CD4-positive, alpha-beta memory T cell (primary cell): ENCODE measurements around the gene EXO1. TPM values are rescaled to one million over a fixed set of nuclear protein-coding genes. Genes with fewer than 3 reads are reported as not detected.
"Not testable (repeated sequence)": the region's sequence is repeated elsewhere in the genome, so short reads cannot be mapped to it uniquely, and the experiment has no call there.

Experiments
- CTCF ChIA-PET: fragments of 350-600 bp; sonication (Branson Sonifier 250); formaldehyde crosslinking; loops from one replicate; lab custom pipeline; 2021; ENCODE audit warnings: inconsistent platforms; ENCODE audit not compliant: partially characterized antibody; lab: Charles Lee
- POLR2A ChIA-PET: fragments of 350-600 bp; sonication (Branson Sonifier 250); formaldehyde crosslinking; loops from one replicate; lab custom pipeline; 2021; ENCODE audit not compliant: partially characterized antibody; lab: Charles Lee
- DNase-seq, 5 donors: peaks; one replicate each; pipeline versions ENCODE4 v3.0.0 to v3.0.0-alpha.2; 2020 to 2022; ENCODE audit warnings: mixed read lengths in 1 of 5
- H3K27ac ChIP-seq: one replicate; pipeline ENCODE4 v1.7.0; 2013; ENCODE audit warnings: low read depth, low read length
- H3K27me3 ChIP-seq: 2 replicates; pipeline ENCODE4 v1.7.0; 2013; ENCODE audit warnings: mild to moderate bottlenecking, low read length, moderate library complexity; ENCODE audit not compliant: insufficient read depth
- H3K36me3 ChIP-seq: 2 replicates; pipeline ENCODE4 v1.7.0; 2013; ENCODE audit warnings: mild to moderate bottlenecking, low read length, moderate library complexity; ENCODE audit not compliant: insufficient read depth
- H3K4me1 ChIP-seq: 2 replicates; pipeline ENCODE4 v1.7.0; 2013; ENCODE audit warnings: mild to moderate bottlenecking, low read length, moderate library complexity; ENCODE audit not compliant: insufficient read depth
- H3K4me3 ChIP-seq, 2 donors: one replicate each; pipeline ENCODE4 v1.7.0; 2013; ENCODE audit warnings: low read length in 2 of 2, mild to moderate bottlenecking in 1 of 2
- H3K9me3 ChIP-seq, 2 donors: one replicate each; pipeline ENCODE4 v1.7.0; 2013; ENCODE audit warnings: low read length in 2 of 2, control low read depth in 1 of 2; ENCODE audit not compliant: control insufficient read depth in 1 of 2
- H3K27ac Mint-ChIP-seq, 7 donors: one replicate each; pipeline ENCODE4 v1.8.0; 2020 to 2021; ENCODE audit warnings: mixed read lengths in 7 of 7, mild to moderate bottlenecking in 6 of 7, inconsistent platforms in 3 of 7, moderate library complexity in 3 of 7
- H3K27me3 Mint-ChIP-seq, 2 donors: one replicate each; pipeline ENCODE4 v1.8.0; 2020 to 2021; ENCODE audit warnings: mixed read lengths in 2 of 2
- H3K36me3 Mint-ChIP-seq, 2 donors: one replicate each; pipeline ENCODE4 v1.8.0; 2020 to 2021; ENCODE audit warnings: mixed read lengths in 2 of 2, inconsistent platforms in 1 of 2, mild to moderate bottlenecking in 1 of 2
- H3K4me1 Mint-ChIP-seq, 4 donors: one replicate each; pipeline ENCODE4 v1.8.0; 2020 to 2021; ENCODE audit warnings: mixed read lengths in 4 of 4, mild to moderate bottlenecking in 1 of 4
- H3K4me3 Mint-ChIP-seq, 8 donors: one replicate each; pipeline ENCODE4 v1.8.0; 2020 to 2021; ENCODE audit warnings: mixed read lengths in 8 of 8, mild to moderate bottlenecking in 7 of 8, moderate library complexity in 6 of 8, inconsistent platforms in 3 of 8
- H3K9me3 Mint-ChIP-seq, 8 donors: one replicate each; pipeline ENCODE4 v1.8.0; 2020 to 2021; ENCODE audit warnings: mixed read lengths in 8 of 8, mild to moderate bottlenecking in 5 of 8, inconsistent platforms in 3 of 8, moderate library complexity in 1 of 8
- intact Hi-C: fragments of 100-400 bp; cut with micrococcal nuclease; formaldehyde crosslinking; loops from one replicate; pipeline ENCODE4 v1.15.1; 2023
- polyA plus RNA-seq, 2 donors: library from polyadenylated mRNA; unstranded; fragments of 300-500 nt; fragmentation: Illumina TruSeq; gene quantifications; one replicate each; pipeline ENCODE4 v1.2.3, GENCODE V29; 2021
- total RNA-seq, 2 experiments: library from RNA; stranded (reverse); gene quantifications; one replicate each; pipeline ENCODE4 v1.2.3, GENCODE V29; 2021

Gene EXO1
- total and polyA plus RNA-seq, 4 experiments from 2014 or later, result 0.41 to 0.44 TPM; not detected in 2

DNA sequence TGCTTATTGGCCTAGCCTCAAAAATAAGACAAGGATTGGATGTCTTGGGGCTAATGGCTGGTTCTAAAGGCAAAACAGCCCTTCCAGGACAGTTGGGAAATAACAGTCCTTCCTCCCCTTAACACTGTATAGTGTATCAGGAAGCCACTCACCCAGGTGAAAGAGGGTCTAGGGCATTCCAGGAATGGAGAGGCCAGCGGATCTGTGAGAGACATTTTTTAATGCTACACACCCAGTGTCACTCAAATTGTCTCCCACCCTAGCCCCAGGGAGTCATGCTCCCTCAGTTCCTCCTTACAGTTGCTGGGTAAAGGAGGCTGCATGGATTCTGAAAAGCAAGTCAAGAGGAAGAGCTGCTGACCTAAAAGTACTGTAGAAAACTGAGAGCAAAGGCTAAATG, 24.1 kb upstream of the EXO1 start:
- Mint-ChIP-seq H3K9me3 (no peaks in the 10 kb centered on the region), H3K27ac (peak overlapping the region in 1 of 7 donors; percentile 23), H3K4me1 (no peaks in the 10 kb centered on the region), H3K27me3 (no peaks in the 10 kb centered on the region), H3K4me3 (no peak overlapping the region), H3K36me3 (no peaks in the 10 kb centered on the region)
- Histone ChIP-seq H3K27me3 (no peaks in the 10 kb centered on the region), H3K4me1 (no peaks in the 10 kb centered on the region), H3K36me3 (no peaks in the 10 kb centered on the region), H3K27ac (no peak overlapping the region), H3K4me3 (no peak overlapping the region), H3K9me3 (no peaks in the 10 kb centered on the region)
- intact Hi-C loops, result no loop called here
- CTCF ChIA-PET, result no interaction called here
- POLR2A ChIA-PET, result no interaction called here
- no peak for DNase-seq

DNA sequence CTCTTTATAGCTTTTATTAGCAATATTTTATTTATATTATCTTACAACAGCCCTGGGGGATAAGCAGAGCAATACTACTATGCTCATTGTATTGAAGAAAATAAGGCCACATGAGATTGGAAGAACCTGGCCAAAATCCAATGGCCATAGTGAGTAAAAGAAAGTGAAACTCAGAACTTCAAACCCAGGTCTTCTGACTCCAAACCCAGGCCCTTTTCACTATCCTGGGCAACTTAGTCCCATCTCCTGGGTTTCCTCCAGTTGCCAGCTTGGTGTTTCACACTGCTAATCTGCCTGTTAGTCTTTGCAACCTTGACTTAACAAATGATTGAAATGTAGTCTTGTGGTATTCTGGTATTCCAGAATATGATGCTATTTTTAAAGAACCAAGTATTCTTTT, 22.4 kb upstream of the EXO1 start:
- no peak for DNase-seq
- Histone ChIP-seq H3K9me3 (no peaks in the 10 kb centered on the region), H3K27me3 (no peaks in the 10 kb centered on the region), H3K4me3 (no peak overlapping the region), H3K4me1 (no peaks in the 10 kb centered on the region), H3K27ac (no peak overlapping the region), H3K36me3 (no peaks in the 10 kb centered on the region)
- intact Hi-C loops, result no loop called here
- Mint-ChIP-seq H3K27me3 (peaks cover 0 to 4% of the 10 kb centered on the region in 2 donors), H3K27ac (no peak overlapping the region), H3K36me3 (no peaks in the 10 kb centered on the region), H3K4me1 (no peaks in the 10 kb centered on the region), H3K9me3 (no peaks in the 10 kb centered on the region), H3K4me3 (no peak overlapping the region)
- POLR2A ChIA-PET, result no interaction called here
- CTCF ChIA-PET, result interaction anchor here (0.7 kb wide), 1 partner anchor 258 kb away, joined by 5 read pairs; no protein-coding TSS in a partner anchor

DNA sequence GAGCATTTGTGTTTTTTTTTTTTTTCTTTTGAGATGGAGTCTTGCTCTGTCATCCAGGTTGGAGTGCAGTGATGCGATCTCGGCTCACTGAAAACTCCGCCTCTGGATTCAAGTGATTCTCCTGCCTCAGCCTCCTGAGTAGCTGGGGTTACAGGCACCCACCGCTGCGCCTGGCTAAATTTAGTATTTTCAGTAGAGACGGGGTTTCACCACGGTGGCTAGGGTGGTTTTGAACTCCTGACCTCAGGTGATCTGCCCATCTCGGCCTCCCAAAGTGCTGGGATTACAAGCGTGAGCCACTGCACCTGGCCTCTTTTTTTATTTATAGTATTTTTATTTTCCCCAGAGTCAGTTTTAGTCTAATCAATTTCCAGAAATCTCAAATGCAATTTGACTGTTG, 21.4 kb upstream of the EXO1 start:
- H3K27me3 Mint-ChIP-seq, H3K27me3 ChIP-seq, intact Hi-C loops, CTCF ChIA-PET, H3K36me3 Mint-ChIP-seq, H3K27ac ChIP-seq, H3K4me1 ChIP-seq, H3K9me3 Mint-ChIP-seq, DNase-seq, H3K4me3 ChIP-seq, H3K4me3 Mint-ChIP-seq, H3K36me3 ChIP-seq, H3K4me1 Mint-ChIP-seq, H3K9me3 ChIP-seq, H3K27ac Mint-ChIP-seq, POLR2A ChIA-PET: not testable (repeated sequence)

- no peaks in the 10 kb centered on the region for H3K27me3 ChIP-seq
- H3K9me3 Mint-ChIP-seq, result no peaks in the 10 kb centered on the region
- H3K4me1 ChIP-seq, result no peaks in the 10 kb centered on the region
- no peak overlapping the region for H3K4me3 ChIP-seq
- H3K4me1 Mint-ChIP-seq, result no peaks in the 10 kb centered on the region
- DNase-seq, result no peak
- H3K4me3 Mint-ChIP-seq, result no peak overlapping the region
- no peaks in the 10 kb centered on the region for H3K36me3 ChIP-seq
- no peaks in the 10 kb centered on the region for H3K9me3 ChIP-seq
- no peak overlapping the region for H3K27ac ChIP-seq
- H3K27ac Mint-ChIP-seq, result no peak overlapping the region
- POLR2A ChIA-PET, result no interaction called here
- H3K27me3 Mint-ChIP-seq, result peaks cover 0 to 6% of the 10 kb centered on the region in 2 donors
- H3K36me3 Mint-ChIP-seq, result no peaks in the 10 kb centered on the region
- CTCF ChIA-PET, result no interaction called here
- intact Hi-C loops, result no loop called here
Observed at GRCh38 chr1:241827264-241827663, 20.7 kb upstream of the EXO1 start.

GRCh38 chr1:241828463-241829021, 19.5 kb upstream of the EXO1 start:
- no peak overlapping the region for H3K27ac ChIP-seq
- peaks cover 2 to 6% of the 10 kb centered on the region in 2 donors for H3K27me3 Mint-ChIP-seq
- ChIA-PET CTCF (interaction anchor here (1.0 kb wide), 1 partner anchor 17 kb away, joined by 3 read pairs; no protein-coding TSS in a partner anchor), POLR2A (no interaction called here)
- no peak for DNase-seq
- H3K27me3 ChIP-seq, result no peaks in the 10 kb centered on the region
- H3K27ac Mint-ChIP-seq, result no peak overlapping the region
- H3K36me3 Mint-ChIP-seq, result no peaks in the 10 kb centered on the region
- no peaks in the 10 kb centered on the region for H3K4me1 Mint-ChIP-seq
- H3K9me3 ChIP-seq, result no peaks in the 10 kb centered on the region
- H3K4me1 ChIP-seq, result no peaks in the 10 kb centered on the region
- H3K4me3 ChIP-seq, result no peak overlapping the region
- H3K4me3 Mint-ChIP-seq, result no peak overlapping the region
- H3K36me3 ChIP-seq, result no peaks in the 10 kb centered on the region
- no peaks in the 10 kb centered on the region for H3K9me3 Mint-ChIP-seq
- intact Hi-C loops, result no loop called here

GRCh38 chr1:241829468-241829867, 18.5 kb upstream of the EXO1 start:
- Mint-ChIP-seq H3K9me3 (no peaks in the 10 kb centered on the region), H3K36me3 (no peaks in the 10 kb centered on the region), H3K4me3 (no peak overlapping the region), H3K27me3 (peaks cover 4 to 6% of the 10 kb centered on the region in 2 donors), H3K27ac (no peak overlapping the region), H3K4me1 (no peaks in the 10 kb centered on the region)
- POLR2A ChIA-PET, result no interaction called here
- no peak for DNase-seq
- CTCF ChIA-PET, result interaction anchor here (1.0 kb wide), 1 partner anchor 18 kb away, joined by 3 read pairs; no protein-coding TSS in a partner anchor
- H3K4me3 ChIP-seq, result no peak overlapping the region
- H3K27ac ChIP-seq, result no peak overlapping the region
- H3K4me1 ChIP-seq, result no peaks in the 10 kb centered on the region
- H3K9me3 ChIP-seq, result no peaks in the 10 kb centered on the region
- no peaks in the 10 kb centered on the region for H3K27me3 ChIP-seq
- intact Hi-C loops, result no loop called here
- no peaks in the 10 kb centered on the region for H3K36me3 ChIP-seq

- Mint-ChIP-seq H3K27me3 (peaks cover 4 to 5% of the 10 kb centered on the region in 2 donors), H3K36me3 (no peaks in the 10 kb centered on the region), H3K9me3 (no peaks in the 10 kb centered on the region), H3K4me3 (no peak overlapping the region), H3K4me1 (peaks cover 0 to 4% (median 0%) of the 10 kb centered on the region in 4 donors), H3K27ac (no peak overlapping the region)
- CTCF ChIA-PET, result interaction anchor here (0.7 kb wide), 1 partner anchor 24 kb away, joined by 3 read pairs; no protein-coding TSS in a partner anchor
- no peaks in the 10 kb centered on the region for H3K9me3 ChIP-seq
- no peak for DNase-seq
- no peak overlapping the region for H3K27ac ChIP-seq
- no peak overlapping the region for H3K4me3 ChIP-seq
- H3K27me3 ChIP-seq, result no peaks in the 10 kb centered on the region
- POLR2A ChIA-PET, result no interaction called here
- intact Hi-C loops, result loop anchor here (1.0 kb wide), 1 partner anchor 224 kb away; no protein-coding TSS in a partner anchor
- H3K36me3 ChIP-seq, result no peaks in the 10 kb centered on the region
- H3K4me1 ChIP-seq, result no peaks in the 10 kb centered on the region
Observed at GRCh38 chr1:241834733-241835377, 13.1 kb upstream of the EXO1 start.
